ENCODE results near the gene KRTAP10-2. TPM values are rescaled to one million over a fixed set of nuclear protein-coding genes. Genes with fewer than 3 reads are reported as not detected.

Gene KRTAP10-2
- total and polyA plus RNA-seq, 9 of the 15 experiments (the other 6 are each of a cell fraction or from before 2014, with no cell fraction given), result not detected

DNA sequence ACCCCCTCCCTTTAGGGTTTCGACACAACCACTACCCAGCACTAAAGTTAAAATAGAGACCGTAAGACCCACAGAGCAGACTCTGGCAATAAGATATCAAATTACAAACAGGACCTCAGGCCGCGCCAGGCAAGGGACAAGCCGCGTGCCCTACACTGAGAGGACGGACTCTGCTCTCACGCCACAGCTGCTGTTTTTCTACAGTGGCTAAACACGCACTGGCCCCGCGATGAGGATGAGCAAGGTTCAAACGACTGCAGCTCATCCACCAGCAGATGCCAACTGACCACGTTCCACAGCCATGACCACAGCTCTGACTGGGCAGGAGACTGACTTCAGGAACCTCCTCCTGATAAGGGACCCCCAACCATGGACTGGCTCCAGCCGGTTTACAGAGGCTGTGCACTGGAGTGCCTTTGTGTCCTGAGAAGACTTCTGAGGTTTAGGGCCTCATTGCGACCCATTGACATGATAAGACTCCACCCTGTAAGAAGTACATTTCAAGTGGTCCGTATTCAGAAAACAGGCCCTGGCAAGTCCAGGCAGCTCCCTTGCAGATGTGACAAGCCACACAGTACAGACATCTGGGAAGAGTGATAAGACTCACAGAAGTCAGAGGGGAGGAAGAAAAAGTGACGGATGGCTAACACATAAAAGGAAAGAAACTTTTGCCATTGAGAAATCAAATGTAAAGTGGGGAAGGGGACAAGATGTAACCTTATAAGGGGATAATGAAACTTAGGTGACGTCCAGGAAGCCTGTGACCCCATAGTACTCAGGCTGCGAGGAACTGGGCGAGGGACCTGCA is 42.5 kb upstream of the KRTAP10-2 start (continued):
- TF ChIP-seq, protein P1, sequence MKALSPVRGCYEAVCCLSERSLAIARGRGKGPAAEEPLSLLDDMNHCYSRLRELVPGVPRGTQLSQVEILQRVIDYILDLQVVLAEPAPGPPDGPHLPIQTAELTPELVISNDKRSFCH (CRISPR knock-in tag; IDR thresholded peaks at IDR 0.05), result no peak
- TF ChIP-seq, protein P1 (tag; IDR thresholded peaks at IDR 0.05), result peak; percentile 87
- TF ChIP-seq ADNP (tag; IDR thresholded peaks at IDR 0.05) (no peak), CSDE1 (IDR thresholded peaks at IDR 0.05) (no peak), KHSRP (IDR thresholded peaks at IDR 0.05) (no peak), U2AF2 (optimal IDR thresholded peaks at IDR 0.05; ENCODE audit: low read depth, low read length) (no peak), NR2C1 (IDR thresholded peaks at IDR 0.05) (no peak), NR2C1 (tag; IDR thresholded peaks at IDR 0.05) (peak; percentile 74), L3MBTL2 (IDR thresholded peaks at IDR 0.05) (peak; percentile 90), RBM17 (IDR thresholded peaks at IDR 0.05; ENCODE audit: borderline replicate concordance, low read depth, low read length) (no peak), SNIP1 (IDR thresholded peaks at IDR 0.05; ENCODE audit: low read depth) (no peak), CREM (IDR thresholded peaks at IDR 0.05; ENCODE audit: low read depth) (peak; percentile 31; the same call in 1 of the 2 replicates), NFYB (IDR thresholded peaks at IDR 0.05; ENCODE audit: extremely low read depth, insufficient read length) (no peak), GATA2 (CRISPR knock-in tag; IDR thresholded peaks at IDR 0.05) (peak; percentile 95), ZNF79 (CRISPR knock-in tag; IDR thresholded peaks at IDR 0.05; ENCODE audit: low read depth) (no peak), TRIM28 (IDR thresholded peaks at IDR 0.05) (peak; percentile 91), ATF7 (IDR thresholded peaks at IDR 0.05) (peak; percentile 76; the same call in 1 of the 2 replicates), NFE2 (IDR thresholded peaks at IDR 0.05; ENCODE audit: low read depth) (no peak), WHSC1 (IDR thresholded peaks at IDR 0.05; ENCODE audit: low read length) (no peak), ZNF212 (CRISPR knock-in tag; IDR thresholded peaks at IDR 0.05) (no peak), ZEB2 (IDR thresholded peaks at IDR 0.05) (peak; percentile 45; the same call in 1 of the 2 replicates), HDAC3 (IDR thresholded peaks at IDR 0.05; ENCODE audit: borderline replicate concordance, partially characterized antibody) (peak; percentile 77), HEY1 (CRISPR knock-in tag; IDR thresholded peaks at IDR 0.05; ENCODE audit: borderline replicate concordance) (no peak), SREBF1 (IDR thresholded peaks at IDR 0.05; ENCODE audit: borderline replicate concordance, low read depth, low read length) (no peak)
- TF ChIP-seq, protein P2, sequence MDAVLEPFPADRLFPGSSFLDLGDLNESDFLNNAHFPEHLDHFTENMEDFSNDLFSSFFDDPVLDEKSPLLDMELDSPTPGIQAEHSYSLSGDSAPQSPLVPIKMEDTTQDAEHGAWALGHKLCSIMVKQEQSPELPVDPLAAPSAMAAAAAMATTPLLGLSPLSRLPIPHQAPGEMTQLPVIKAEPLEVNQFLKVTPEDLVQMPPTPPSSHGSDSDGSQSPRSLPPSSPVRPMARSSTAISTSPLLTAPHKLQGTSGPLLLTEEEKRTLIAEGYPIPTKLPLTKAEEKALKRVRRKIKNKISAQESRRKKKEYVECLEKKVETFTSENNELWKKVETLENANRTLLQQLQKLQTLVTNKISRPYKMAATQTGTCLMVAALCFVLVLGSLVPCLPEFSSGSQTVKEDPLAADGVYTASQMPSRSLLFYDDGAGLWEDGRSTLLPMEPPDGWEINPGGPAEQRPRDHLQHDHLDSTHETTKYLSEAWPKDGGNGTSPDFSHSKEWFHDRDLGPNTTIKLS (IDR thresholded peaks at IDR 0.05; ENCODE audit: borderline replicate concordance, low read depth), result peak; percentile 60; the same call in 1 of the 2 replicates
- TF ChIP-seq, protein P3, sequence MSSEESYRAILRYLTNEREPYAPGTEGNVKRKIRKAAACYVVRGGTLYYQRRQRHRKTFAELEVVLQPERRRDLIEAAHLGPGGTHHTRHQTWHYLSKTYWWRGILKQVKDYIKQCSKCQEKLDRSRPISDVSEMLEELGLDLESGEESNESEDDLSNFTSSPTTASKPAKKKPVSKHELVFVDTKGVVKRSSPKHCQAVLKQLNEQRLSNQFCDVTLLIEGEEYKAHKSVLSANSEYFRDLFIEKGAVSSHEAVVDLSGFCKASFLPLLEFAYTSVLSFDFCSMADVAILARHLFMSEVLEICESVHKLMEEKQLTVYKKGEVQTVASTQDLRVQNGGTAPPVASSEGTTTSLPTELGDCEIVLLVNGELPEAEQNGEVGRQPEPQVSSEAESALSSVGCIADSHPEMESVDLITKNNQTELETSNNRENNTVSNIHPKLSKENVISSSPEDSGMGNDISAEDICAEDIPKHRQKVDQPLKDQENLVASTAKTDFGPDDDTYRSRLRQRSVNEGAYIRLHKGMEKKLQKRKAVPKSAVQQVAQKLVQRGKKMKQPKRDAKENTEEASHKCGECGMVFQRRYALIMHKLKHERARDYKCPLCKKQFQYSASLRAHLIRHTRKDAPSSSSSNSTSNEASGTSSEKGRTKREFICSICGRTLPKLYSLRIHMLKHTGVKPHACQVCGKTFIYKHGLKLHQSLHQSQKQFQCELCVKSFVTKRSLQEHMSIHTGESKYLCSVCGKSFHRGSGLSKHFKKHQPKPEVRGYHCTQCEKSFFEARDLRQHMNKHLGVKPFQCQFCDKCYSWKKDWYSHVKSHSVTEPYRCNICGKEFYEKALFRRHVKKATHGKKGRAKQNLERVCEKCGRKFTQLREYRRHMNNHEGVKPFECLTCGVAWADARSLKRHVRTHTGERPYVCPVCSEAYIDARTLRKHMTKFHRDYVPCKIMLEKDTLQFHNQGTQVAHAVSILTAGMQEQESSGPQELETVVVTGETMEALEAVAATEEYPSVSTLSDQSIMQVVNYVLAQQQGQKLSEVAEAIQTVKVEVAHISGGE (CRISPR knock-in tag; IDR thresholded peaks at IDR 0.05), result no peak; a peak in 1 of 6 replicates

Measured in K562 (cell line).